Stomach (tissue), 9 donors: ENCODE results near the gene MCF2L2. TPM values are rescaled to one million over a fixed set of nuclear protein-coding genes. Genes with fewer than 3 reads are reported as not detected.

Source experiments
- DNase-seq, 2 donors: peaks; one replicate each; pipeline versions ENCODE4 v3.0.0 to v3.0.0-alpha.2; 2013 to 2019
- H3K27ac ChIP-seq, 5 donors: fragments of 200-600 bp in 4 of 5; sonication (generic) in 4 of 5; one replicate each; pipeline ENCODE4 v1.5.1; 2013 to 2019; ENCODE audit warnings: mild to moderate bottlenecking in 1 of 5, moderate library complexity in 1 of 5
- H3K27me3 ChIP-seq, 3 donors: fragments of 200-600 bp; sonication (generic); one replicate each; pipeline ENCODE4 v1.5.1; 2017 to 2019; ENCODE audit warnings: mixed run types in 1 of 3
- H3K36me3 ChIP-seq, 4 donors: fragments of 200-600 bp; sonication (generic); 1 replicate in 3 of 4; 2 replicates in 1 of 4; pipeline ENCODE4 v1.5.1; 2016 to 2019
- H3K4me1 ChIP-seq, 4 donors: fragments of 200-600 bp; sonication (generic); one replicate each; pipeline ENCODE4 v1.5.1; 2016 to 2019
- H3K4me3 ChIP-seq, 4 donors: fragments of 200-600 bp; sonication (generic) in 3 of 4; one replicate each; pipeline ENCODE4 v1.5.1; 2016 to 2019; ENCODE audit warnings: mild to moderate bottlenecking in 1 of 4
- H3K9me3 ChIP-seq, 4 donors: fragments of 200-600 bp; sonication (generic); one replicate each; pipeline ENCODE4 v1.5.1; 2016 to 2019
- CTCF ChIP-seq, 7 experiments: fragments of 450-650 bp in 4 of 7; fragments of 200-600 bp in 3 of 7; sonication (generic) in 3 of 7; IDR thresholded peaks; one replicate each; pipeline ENCODE4 v1.5.1; 2016 to 2019; ENCODE audit warnings: antibody characterized with exemption in 7 of 7, control low read depth in 2 of 7, mild to moderate bottlenecking in 1 of 7
- EP300 ChIP-seq: sonication (generic); formaldehyde crosslinking; IDR thresholded peaks from one replicate; pipeline ENCODE4 v1.6.1; 2017; ENCODE audit warnings: antibody characterized with exemption
- POLR2A ChIP-seq, 4 donors: fragments of 450-650 bp; IDR thresholded peaks; one replicate each; pipeline ENCODE4 v1.6.1; 2016; ENCODE audit warnings: antibody characterized with exemption in 4 of 4, control low read depth in 2 of 4, mild to moderate bottlenecking in 1 of 4, moderate library complexity in 1 of 4
- POLR2AphosphoS5 ChIP-seq, 3 donors: sonication (generic); formaldehyde crosslinking; IDR thresholded peaks; one replicate each; pipeline ENCODE4 v1.6.1; 2016; ENCODE audit warnings: antibody characterized with exemption in 3 of 3
- WGBS, 5 donors: extraction: QIAGEN DNeasy Blood & Tissue Kit in 3 of 5; methylation state at CpG; one replicate each; pipeline versions ENCODE4 v1.1.5 to v1.1.7; 2013 to 2018; 5-methylcytosine and 5-hydroxymethylcytosine counted together
- intact Hi-C: fragments of 100-400 bp; cut with DNase I; formaldehyde crosslinking; loops from one replicate; pipeline ENCODE4 v1.15.1; 2023; ENCODE audit warnings: low total_unique reads
- polyA plus RNA-seq, 3 donors: library from polyadenylated mRNA; stranded (reverse); fragments of 200-250 nt; gene quantifications; one replicate each; pipeline ENCODE4 v1.2.3, GENCODE V29; 2013
- total RNA-seq, 5 donors: library from RNA; depleted of rRNA; stranded (reverse); fragments of >200 nt; gene quantifications; one replicate each; pipeline versions ENCODE4 v1.1.0 to v1.2.3, GENCODE V29; 2014 to 2016
- donor health status: healthy with polysubstance abuse.
- donor health status: Bipolar disorder and iron deficiency.
- donor health status: healthy.

Gene MCF2L2
- total and polyA plus RNA-seq, 8 donors: 0.05 to 2.0 (median 0.22) TPM; not detected in 2

GRCh38 chr3:183434992-183435391 is 6.6 kb upstream of the MCF2L2 start:
- Histone ChIP-seq H3K4me1 (no peaks in the 10 kb centered on the region), H3K9me3 (no peaks in the 10 kb centered on the region), H3K4me3 (no peak overlapping the region), H3K36me3 (no peaks in the 10 kb centered on the region), H3K27me3 (peaks cover 0 to 28% (median 0%) of the 10 kb centered on the region in 3 donors), H3K27ac (no peak overlapping the region)
- TF ChIP-seq CTCF (IDR thresholded peaks at IDR 0.05) (no peak), POLR2A (IDR thresholded peaks at IDR 0.05) (no peak), POLR2AphosphoS5 (IDR thresholded peaks at IDR 0.05) (no peak), EP300 (no peak)
- no peak for DNase-seq
- WGBS, 5 donors: 84 to 91% (median 87%) methylated on average over 2 of the region's 2 CpGs
- intact Hi-C loops: no loop called here

DNA sequence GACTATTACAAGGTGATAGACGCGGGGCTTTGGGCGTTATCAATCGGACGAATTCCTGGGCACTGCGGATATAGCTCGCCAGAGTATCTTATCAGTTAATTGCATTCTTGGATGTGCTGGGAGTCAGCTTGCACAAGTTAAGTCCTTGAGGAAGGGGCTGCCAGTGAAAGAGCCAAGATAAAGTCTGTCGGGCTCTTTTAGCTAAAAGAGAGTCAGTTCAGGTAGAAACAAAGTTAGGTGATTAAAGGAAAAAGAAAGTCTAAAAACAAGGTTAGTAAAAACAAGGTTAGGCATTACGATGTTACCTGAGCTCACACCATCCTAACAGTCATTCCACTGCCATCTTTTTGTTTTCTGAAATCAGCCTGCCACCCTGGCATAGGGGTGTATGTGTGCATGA is 6.1 kb upstream of the MCF2L2 start:
- Histone ChIP-seq H3K9me3 (no peaks in the 10 kb centered on the region), H3K36me3 (no peaks in the 10 kb centered on the region), H3K4me1 (no peaks in the 10 kb centered on the region), H3K27ac (no peak overlapping the region), H3K4me3 (no peak overlapping the region), H3K27me3 (peaks cover 0 to 33% (median 1%) of the 10 kb centered on the region in 3 donors)
- WGBS, 5 donors: 8 to 25% (median 19%) methylated on average over 9 of the region's 9 CpGs
- intact Hi-C loops: no loop called here
- no peak for DNase-seq
- no peak for TF ChIP-seq POLR2AphosphoS5 (IDR thresholded peaks at IDR 0.05)

GRCh38 chr3:183430325-183430957 is 2.0 kb upstream of the MCF2L2 start:
- no peak for DNase-seq
- TF ChIP-seq CTCF (IDR thresholded peaks at IDR 0.05): no peak
- no peak for TF ChIP-seq POLR2AphosphoS5 (IDR thresholded peaks at IDR 0.05)
- no peak for TF ChIP-seq POLR2A (IDR thresholded peaks at IDR 0.05)
- no peak for TF ChIP-seq EP300
- peaks cover 16 to 21% (median 20%) of the 10 kb centered on the region in 4 donors for H3K4me1 ChIP-seq
- intact Hi-C loops: no loop called here
- H3K9me3 ChIP-seq: no peaks in the 10 kb centered on the region
- peaks cover 8 to 71% (median 26%) of the 10 kb centered on the region in 3 donors for H3K27me3 ChIP-seq
- 69 to 84% (median 76%) methylated on average over 5 of the region's 5 CpGs for WGBS, 5 donors
- no peak overlapping the region for H3K4me3 ChIP-seq
- no peaks in the 10 kb centered on the region for H3K36me3 ChIP-seq
- H3K27ac ChIP-seq: no peak overlapping the region

- 1 to 2% (median 1%) methylated on average over 21 to 47 of the region's 47 CpGs for WGBS, 5 donors
- TF ChIP-seq EP300 (no peak), CTCF (IDR thresholded peaks at IDR 0.05) (no peak), POLR2A (IDR thresholded peaks at IDR 0.05) (no peak), POLR2AphosphoS5 (IDR thresholded peaks at IDR 0.05) (no peak)
- Histone ChIP-seq H3K9me3 (no peaks in the 10 kb centered on the region), H3K4me3 (peak overlapping the region; percentile 62 to 92 (median 79)), H3K27ac (peak overlapping the region in 1 of 5 donors; percentile 1), H3K36me3 (no peaks in the 10 kb centered on the region), H3K27me3 (peaks cover 8 to 73% (median 26%) of the 10 kb centered on the region in 3 donors), H3K4me1 (peaks cover 16 to 21% (median 20%) of the 10 kb centered on the region in 4 donors)
- DNase-seq: peak; percentile 54 to 77
- intact Hi-C loops: no loop called here
Measured at GRCh38 chr3:183427876-183428446, 458 bp downstream of the MCF2L2 start.
